ENCODE measurements around the gene CAND2.

CAND2 gene

DNA sequence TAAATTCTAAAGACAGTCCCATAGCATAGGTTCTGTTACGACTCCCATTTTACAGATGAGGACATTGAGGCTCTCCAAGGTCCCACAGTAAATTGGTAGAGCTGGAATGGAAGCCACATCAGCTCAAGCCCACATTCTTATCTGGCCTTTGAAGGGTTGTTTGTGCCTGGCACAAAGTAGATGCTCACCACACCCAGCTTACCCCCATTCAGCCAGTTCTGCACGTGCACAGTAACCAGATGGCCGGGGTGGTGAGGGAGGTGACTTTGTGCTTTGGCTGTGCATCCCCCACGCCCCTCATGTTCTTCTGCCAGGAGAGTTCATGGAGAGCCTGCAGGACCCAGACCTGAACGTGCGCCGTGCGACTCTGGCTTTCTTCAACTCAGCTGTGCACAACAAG, 28.7 kb downstream of the CAND2 start:
- no peak for DNase-seq (ENCODE audit: low read depth)
- TF ChIP-seq, protein P1, sequence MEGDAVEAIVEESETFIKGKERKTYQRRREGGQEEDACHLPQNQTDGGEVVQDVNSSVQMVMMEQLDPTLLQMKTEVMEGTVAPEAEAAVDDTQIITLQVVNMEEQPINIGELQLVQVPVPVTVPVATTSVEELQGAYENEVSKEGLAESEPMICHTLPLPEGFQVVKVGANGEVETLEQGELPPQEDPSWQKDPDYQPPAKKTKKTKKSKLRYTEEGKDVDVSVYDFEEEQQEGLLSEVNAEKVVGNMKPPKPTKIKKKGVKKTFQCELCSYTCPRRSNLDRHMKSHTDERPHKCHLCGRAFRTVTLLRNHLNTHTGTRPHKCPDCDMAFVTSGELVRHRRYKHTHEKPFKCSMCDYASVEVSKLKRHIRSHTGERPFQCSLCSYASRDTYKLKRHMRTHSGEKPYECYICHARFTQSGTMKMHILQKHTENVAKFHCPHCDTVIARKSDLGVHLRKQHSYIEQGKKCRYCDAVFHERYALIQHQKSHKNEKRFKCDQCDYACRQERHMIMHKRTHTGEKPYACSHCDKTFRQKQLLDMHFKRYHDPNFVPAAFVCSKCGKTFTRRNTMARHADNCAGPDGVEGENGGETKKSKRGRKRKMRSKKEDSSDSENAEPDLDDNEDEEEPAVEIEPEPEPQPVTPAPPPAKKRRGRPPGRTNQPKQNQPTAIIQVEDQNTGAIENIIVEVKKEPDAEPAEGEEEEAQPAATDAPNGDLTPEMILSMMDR (IDR thresholded peaks at IDR 0.05; ENCODE audit: control insufficient read depth, extremely low read depth, insufficient read depth): no peak
- no peak overlapping the region for H3K4me3 ChIP-seq (ENCODE audit: low read depth, low read length)

DNA sequence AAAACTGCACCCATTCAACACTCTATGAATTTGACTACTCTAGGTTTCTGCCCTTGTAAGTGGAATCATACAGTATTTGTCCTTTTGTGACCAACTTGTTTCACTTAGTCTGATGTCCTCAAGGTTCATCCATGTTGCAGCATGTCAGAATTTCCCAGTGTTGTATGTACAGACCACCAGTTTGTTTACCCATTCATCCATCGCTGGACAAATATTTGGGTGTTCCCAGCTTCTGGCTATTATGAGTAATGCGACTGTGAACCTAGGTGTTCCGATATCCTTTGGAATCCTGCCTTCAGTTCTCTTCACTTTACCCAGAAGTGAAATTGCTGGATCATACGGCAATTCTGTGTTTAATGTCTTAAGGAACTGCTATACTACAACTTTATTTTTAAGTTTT, 32.3 kb downstream of the CAND2 start:
- no peak for DNase-seq (ENCODE audit: low read depth)
- H3K4me3 ChIP-seq (ENCODE audit: low read depth, low read length): no peak overlapping the region
- TF ChIP-seq, protein P1 (IDR thresholded peaks at IDR 0.05; ENCODE audit: control insufficient read depth, extremely low read depth, insufficient read depth): no peak

DNA sequence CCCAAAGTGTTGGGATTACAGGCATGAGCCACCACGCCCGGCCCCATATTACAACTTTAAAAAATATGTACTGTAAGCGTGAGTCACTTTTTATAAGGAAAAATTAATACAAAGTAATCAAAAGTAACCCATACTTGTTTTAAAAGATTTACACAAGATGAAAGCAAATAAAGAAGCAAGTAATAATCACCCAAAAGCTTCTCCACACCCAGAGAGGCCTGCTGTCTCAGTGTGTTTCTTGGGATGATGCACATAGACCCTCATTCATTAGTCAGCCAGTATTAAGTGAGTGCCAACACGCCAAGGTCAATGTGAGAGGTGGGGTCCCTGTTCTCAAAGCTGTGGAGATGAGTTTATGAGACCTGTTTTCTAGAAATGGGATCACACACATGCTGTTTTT, 32.9 kb downstream of the CAND2 start:
- H3K4me3 ChIP-seq (ENCODE audit: low read depth, low read length): no peak overlapping the region
- DNase-seq (ENCODE audit: low read depth): no peak
- TF ChIP-seq, protein P1 (IDR thresholded peaks at IDR 0.05; ENCODE audit: control insufficient read depth, extremely low read depth, insufficient read depth): no peak

DNA sequence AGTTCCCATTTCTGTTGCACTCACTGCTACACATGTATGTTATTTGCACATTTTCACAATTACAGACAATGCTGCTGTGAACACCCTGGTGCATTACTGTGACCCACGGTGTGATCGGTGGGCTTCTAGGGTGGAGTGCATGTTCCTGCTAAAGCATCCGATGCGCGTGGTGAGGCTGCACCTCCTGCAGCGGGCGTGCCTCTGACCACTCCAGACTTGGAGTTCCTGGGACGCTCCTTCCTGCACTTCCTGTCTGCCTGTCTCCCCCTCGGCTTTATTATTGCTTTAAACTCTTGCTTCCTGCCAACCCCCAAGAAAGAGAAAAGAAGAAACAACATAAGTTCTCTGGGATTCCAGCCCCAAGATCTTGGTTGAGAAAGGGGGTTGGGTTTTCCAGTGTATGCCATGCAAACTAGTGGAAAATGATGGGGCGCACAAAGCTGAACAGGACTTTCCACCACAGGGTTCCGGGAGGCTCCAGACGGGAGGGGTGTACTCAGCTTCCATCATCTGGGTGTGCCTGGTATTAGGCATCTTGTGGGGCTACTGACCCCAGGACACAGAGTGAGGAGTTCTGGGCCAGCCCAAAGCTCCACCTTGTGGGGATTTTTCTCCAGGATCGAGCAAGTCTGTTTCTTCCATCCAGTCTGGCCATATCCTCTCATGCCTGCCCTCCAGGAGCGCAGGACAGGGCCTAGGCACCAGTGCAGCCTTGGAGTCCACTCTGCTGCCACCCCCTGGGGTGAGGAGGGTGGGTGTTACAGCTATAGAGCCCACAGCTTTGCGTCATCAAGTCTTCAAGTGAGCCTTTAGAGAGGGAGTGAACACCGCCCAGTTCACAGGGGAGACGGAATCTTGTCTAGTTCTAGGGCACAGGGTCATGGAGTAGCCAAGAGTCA, 33.7 kb downstream of the CAND2 start:
- TF ChIP-seq, protein P1 (IDR thresholded peaks at IDR 0.05; ENCODE audit: control insufficient read depth, extremely low read depth, insufficient read depth): 0 out of 2 replicates have a peak, but pooled peaks have one; percentile 9
- no peak for DNase-seq (ENCODE audit: low read depth)
- no peak overlapping the region for H3K4me3 ChIP-seq (ENCODE audit: low read depth, low read length)

DNA sequence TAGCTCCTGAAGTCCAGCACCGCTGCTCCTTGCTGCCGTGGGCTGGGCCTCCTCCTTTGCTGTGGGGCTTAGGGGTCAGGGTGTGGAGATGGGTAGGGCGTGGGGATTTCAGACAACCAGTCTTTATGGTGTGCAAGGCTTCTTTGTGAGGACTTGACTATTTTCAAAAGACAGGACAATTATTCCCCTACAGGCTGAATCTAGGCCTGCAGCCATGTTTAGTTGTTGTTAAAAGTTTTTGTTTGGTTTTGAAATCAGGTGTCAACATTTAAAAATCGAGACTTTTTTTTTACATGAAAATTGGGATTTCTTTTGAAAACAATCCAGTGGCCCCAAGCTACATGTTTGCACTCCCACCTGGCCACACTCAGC, 34.3 kb downstream of the CAND2 start:
- TF ChIP-seq, protein P1 (IDR thresholded peaks at IDR 0.05; ENCODE audit: control insufficient read depth, extremely low read depth, insufficient read depth): no peak
- no peak overlapping the region for H3K4me3 ChIP-seq (ENCODE audit: low read depth, low read length)
- DNase-seq (ENCODE audit: low read depth): no peak

DNA sequence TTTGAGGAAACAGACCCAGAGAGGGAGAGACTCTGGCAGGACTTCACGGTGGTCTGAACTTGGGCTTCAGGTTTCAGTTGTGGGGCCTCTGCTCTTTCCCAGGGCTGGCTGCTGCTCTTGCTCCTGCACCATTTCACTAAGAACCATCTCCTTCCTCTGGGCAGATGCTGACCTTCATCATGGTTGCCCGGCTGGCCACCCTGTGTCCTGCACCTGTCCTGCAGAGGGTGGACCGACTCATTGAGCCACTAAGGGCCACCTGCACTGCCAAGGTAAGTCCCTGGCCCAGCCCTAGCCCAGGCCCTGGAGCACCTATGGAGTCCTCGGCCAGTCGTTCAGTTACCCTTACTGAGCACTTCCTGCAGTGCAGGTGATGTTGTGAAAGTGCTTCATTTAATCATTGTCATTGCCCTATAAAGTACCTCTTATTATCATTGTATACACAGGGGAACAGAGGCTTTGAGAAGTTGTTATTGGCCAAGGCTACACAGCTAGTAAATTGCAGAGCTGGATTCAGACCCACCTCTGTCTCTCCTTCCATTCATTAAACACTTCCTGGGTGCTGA, 34.9 kb downstream of the CAND2 start:
- no peak for DNase-seq (ENCODE audit: low read depth)
- TF ChIP-seq, protein P1 (IDR thresholded peaks at IDR 0.05; ENCODE audit: control insufficient read depth, extremely low read depth, insufficient read depth): no peak
- H3K4me3 ChIP-seq (ENCODE audit: low read depth, low read length): no peak overlapping the region

All from LNCaP clone FGC (cell line).